ENCODE measurements around the gene FYTTD1. TPM values are rescaled to one million over a fixed set of nuclear protein-coding genes. Genes with fewer than 3 reads are reported as not detected.

Gene FYTTD1
- total and polyA plus RNA-seq, 4 donors = 25.4 to 58.6 (median 40.7) TPM

DNA sequence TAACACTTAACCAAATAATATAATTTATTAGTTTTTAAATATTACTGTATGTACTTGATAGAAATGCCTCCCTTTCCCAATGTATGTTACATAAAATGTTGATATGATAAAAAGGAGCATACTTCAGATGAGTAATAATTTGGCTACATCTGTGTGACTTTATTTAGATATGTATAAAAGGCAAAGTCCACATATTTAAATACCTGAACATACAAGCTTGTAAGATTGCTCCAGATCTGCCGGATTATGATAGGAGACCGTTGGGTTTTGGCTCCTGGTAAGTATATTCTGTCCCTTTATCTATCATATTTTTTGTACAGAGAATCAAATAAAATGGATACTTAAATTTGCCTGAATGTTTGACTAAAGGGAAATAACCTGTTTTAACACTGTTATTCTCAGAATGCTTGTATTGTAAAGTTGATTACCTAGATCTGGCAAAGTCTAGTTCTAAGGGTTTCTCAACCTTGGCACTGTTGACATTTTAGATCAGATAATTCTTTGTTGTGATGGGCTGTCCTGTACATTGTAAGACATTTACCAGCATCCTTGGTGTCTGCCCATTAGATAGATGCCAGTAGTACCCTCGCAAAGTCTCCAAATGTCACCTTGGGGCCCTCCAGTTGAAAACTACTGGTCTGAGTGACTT, 79.8 kb downstream of the FYTTD1 start:
- no peaks in the 10 kb centered on the region for H3K27me3 ChIP-seq (ENCODE audit: control insufficient read depth in 1 of 2, insufficient read depth in 2 of 2, low read length in 1 of 2)
- intact Hi-C loops (cut with DNase I) = no loop called here
- no peaks in the 10 kb centered on the region for H3K9me3 ChIP-seq (ENCODE audit: control insufficient read depth, low read length)
- peaks cover 0 to 7% of the 10 kb centered on the region in 2 donors for H3K36me3 ChIP-seq (ENCODE audit: control insufficient read depth in 1 of 2, insufficient read depth in 2 of 2, low read length in 1 of 2)
- DNase-seq (no peak), ATAC-seq (ENCODE audit: low FRiP score) (no peak)
- WGBS, 2 donors = 94% methylated on average over 3 of the region's 3 CpGs
- H3K27ac ChIP-seq (ENCODE audit: low read depth in 1 of 2, low read length in 2 of 2) = no peak overlapping the region
- no peak overlapping the region for H3K4me3 ChIP-seq (ENCODE audit: low read length in 2 of 2)
- H3K4me1 ChIP-seq (ENCODE audit: control insufficient read depth in 1 of 2, insufficient read depth in 2 of 2, low read length in 2 of 2) = no peaks in the 10 kb centered on the region

DNA sequence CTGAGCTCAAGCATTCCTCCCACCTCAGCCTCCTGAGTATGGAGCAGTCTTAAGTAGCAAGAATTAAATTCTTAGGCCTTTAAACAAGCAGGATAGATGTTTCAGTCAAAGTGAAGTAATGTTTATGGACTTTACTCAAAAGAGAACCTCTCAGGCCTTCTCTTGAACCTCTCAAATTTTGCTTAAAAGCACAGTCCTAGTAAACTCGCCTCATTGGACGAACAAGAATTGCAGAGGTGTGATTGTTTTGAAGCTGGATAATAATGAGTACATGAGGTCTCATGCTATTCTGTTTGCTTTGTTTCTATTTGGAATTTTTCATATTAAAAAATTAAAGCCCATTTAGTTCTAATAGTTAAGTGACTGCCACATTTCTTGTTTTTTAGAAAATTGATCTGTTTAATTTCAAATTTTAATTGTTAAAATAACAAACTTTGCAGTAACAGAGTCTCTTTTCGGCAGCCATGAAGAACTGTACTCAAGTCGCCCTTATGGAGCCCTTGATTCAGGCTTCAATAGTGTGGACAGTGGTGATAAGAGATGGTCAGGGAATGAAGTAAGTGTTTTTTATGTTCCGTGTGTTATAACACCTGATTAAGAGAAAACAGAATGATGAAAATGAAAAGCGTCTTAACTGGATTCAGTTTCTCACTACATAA, 80.8 kb downstream of the FYTTD1 start:
- no peak overlapping the region for H3K27ac ChIP-seq (ENCODE audit: low read depth in 1 of 2, low read length in 2 of 2)
- 75 to 79% methylated on average over 6 of the region's 6 CpGs for WGBS, 2 donors
- no peaks in the 10 kb centered on the region for H3K27me3 ChIP-seq (ENCODE audit: control insufficient read depth in 1 of 2, insufficient read depth in 2 of 2, low read length in 1 of 2)
- no peak overlapping the region for H3K4me3 ChIP-seq (ENCODE audit: low read length in 2 of 2)
- no peaks in the 10 kb centered on the region for H3K9me3 ChIP-seq (ENCODE audit: control insufficient read depth, low read length)
- intact Hi-C loops (cut with DNase I) = no loop called here
- DNase-seq (no peak), ATAC-seq (ENCODE audit: low FRiP score) (no peak)
- H3K4me1 ChIP-seq (ENCODE audit: control insufficient read depth in 1 of 2, insufficient read depth in 2 of 2, low read length in 2 of 2) = no peaks in the 10 kb centered on the region
- H3K36me3 ChIP-seq (ENCODE audit: control insufficient read depth in 1 of 2, insufficient read depth in 2 of 2, low read length in 1 of 2) = peaks cover 0 to 7% of the 10 kb centered on the region in 2 donors

DNA sequence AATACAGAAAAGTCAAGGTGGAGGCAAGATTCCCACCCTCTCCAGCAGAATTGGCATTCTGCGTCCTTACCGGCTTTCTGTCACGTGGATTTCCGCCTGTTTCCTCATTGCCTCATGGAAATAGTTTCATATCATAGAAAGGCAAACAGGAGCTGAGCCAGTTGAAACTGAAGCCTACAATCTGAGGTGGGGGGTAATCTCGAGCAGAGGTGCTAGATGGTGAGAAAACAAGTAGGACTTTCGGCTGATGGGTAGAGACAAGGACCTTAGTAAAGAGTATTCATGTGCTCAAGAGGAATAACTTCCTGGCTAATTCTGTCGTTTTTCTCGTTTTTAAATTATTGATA, 81.3 kb downstream of the FYTTD1 start:
- no peak overlapping the region for H3K4me3 ChIP-seq (ENCODE audit: low read length in 2 of 2)
- peaks cover 0 to 7% of the 10 kb centered on the region in 2 donors for H3K36me3 ChIP-seq (ENCODE audit: control insufficient read depth in 1 of 2, insufficient read depth in 2 of 2, low read length in 1 of 2)
- intact Hi-C loops (cut with DNase I) = no loop called here
- H3K9me3 ChIP-seq (ENCODE audit: control insufficient read depth, low read length) = no peaks in the 10 kb centered on the region
- H3K4me1 ChIP-seq (ENCODE audit: control insufficient read depth in 1 of 2, insufficient read depth in 2 of 2, low read length in 2 of 2) = no peaks in the 10 kb centered on the region
- no peaks in the 10 kb centered on the region for H3K27me3 ChIP-seq (ENCODE audit: control insufficient read depth in 1 of 2, insufficient read depth in 2 of 2, low read length in 1 of 2)
- DNase-seq (no peak), ATAC-seq (ENCODE audit: low FRiP score) (no peak)
- no peak overlapping the region for H3K27ac ChIP-seq (ENCODE audit: low read depth in 1 of 2, low read length in 2 of 2)
- 87 to 92% methylated on average over 8 of the region's 8 CpGs for WGBS, 2 donors

DNA sequence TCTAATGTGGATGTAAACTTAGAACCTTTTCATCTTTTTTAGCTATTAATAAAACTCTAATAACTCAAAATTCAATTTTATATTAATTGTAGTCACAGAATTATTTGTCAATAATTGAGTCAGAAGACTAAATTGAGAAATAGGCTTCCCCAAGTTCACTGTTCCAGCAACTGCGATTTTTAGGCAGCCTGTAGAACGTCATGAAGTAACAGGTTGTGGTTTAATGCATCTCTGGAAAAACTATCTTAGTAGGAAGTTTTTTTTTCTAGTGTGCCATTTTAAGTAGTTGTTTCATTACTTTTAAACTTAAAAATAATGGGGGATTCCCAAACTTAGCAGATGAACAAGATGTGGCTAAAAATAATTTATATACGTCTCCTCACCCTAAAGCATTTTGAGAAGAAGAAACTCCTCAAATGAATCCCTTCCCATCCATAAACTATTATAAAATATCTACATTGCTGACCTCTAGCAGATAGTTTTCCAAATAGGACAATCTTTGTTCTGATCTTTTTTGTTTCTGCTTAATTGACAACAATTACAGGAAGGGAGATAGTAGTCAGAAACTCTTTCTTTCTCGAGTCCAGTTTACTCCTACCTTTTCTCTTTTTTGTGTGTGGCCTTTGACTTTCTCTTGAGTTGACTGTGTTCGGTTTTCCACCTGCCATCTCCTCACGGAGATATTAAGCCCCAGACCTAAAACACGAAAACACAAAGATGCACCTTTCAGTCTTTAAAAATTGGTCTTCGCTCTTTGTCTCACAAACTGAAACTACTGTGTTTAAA, 84.4 kb downstream of the FYTTD1 start:
- ATAC-seq (ENCODE audit: low FRiP score) (no peak), DNase-seq (no peak)
- intact Hi-C loops (cut with DNase I) = no loop called here
- Histone ChIP-seq H3K4me1 (ENCODE audit: control insufficient read depth in 1 of 2, insufficient read depth in 2 of 2, low read length in 2 of 2) (peaks cover 0 to 2% of the 10 kb centered on the region in 2 donors), H3K27ac (ENCODE audit: low read depth in 1 of 2, low read length in 2 of 2) (no peak overlapping the region), H3K36me3 (ENCODE audit: control insufficient read depth in 1 of 2, insufficient read depth in 2 of 2, low read length in 1 of 2) (peaks cover 0 to 3% of the 10 kb centered on the region in 2 donors), H3K9me3 (ENCODE audit: control insufficient read depth, low read length) (no peaks in the 10 kb centered on the region), H3K4me3 (ENCODE audit: low read length in 2 of 2) (no peak overlapping the region), H3K27me3 (ENCODE audit: control insufficient read depth in 1 of 2, insufficient read depth in 2 of 2, low read length in 1 of 2) (no peaks in the 10 kb centered on the region)
- WGBS, 2 donors = 93 to 94% methylated on average over 8 of the region's 8 CpGs

DNA sequence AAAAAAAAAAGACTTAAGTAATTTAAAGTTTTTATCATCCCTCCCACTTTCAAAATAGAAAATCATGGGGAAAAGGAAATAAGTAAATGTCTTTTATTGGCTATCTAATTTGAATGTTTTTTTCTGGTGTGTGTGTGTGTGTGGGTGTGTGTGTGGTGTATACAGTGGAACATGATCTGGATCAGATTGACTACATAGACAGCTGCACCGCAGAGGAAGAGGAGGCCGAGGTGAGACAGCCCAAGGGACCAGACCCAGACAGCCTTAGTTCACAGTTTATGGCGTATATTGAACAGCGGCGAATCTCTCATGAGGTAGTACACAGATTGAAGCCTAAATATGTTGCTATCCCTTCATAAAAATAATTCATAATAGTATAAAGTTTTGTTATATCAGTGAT, 85.8 kb downstream of the FYTTD1 start:
- Histone ChIP-seq H3K4me3 (ENCODE audit: low read length in 2 of 2) (no peak overlapping the region), H3K27me3 (ENCODE audit: control insufficient read depth in 1 of 2, insufficient read depth in 2 of 2, low read length in 1 of 2) (no peaks in the 10 kb centered on the region), H3K36me3 (ENCODE audit: control insufficient read depth in 1 of 2, insufficient read depth in 2 of 2, low read length in 1 of 2) (peaks cover 0 to 3% of the 10 kb centered on the region in 2 donors), H3K27ac (ENCODE audit: low read depth in 1 of 2, low read length in 2 of 2) (no peak overlapping the region), H3K9me3 (ENCODE audit: control insufficient read depth, low read length) (no peaks in the 10 kb centered on the region), H3K4me1 (ENCODE audit: control insufficient read depth in 1 of 2, insufficient read depth in 2 of 2, low read length in 2 of 2) (peaks cover 0 to 2% of the 10 kb centered on the region in 2 donors)
- intact Hi-C loops (cut with DNase I) = no loop called here
- WGBS, 2 donors = 94% methylated on average over 5 of the region's 5 CpGs
- no peak for DNase-seq
- ATAC-seq (ENCODE audit: low FRiP score) = no peak

DNA sequence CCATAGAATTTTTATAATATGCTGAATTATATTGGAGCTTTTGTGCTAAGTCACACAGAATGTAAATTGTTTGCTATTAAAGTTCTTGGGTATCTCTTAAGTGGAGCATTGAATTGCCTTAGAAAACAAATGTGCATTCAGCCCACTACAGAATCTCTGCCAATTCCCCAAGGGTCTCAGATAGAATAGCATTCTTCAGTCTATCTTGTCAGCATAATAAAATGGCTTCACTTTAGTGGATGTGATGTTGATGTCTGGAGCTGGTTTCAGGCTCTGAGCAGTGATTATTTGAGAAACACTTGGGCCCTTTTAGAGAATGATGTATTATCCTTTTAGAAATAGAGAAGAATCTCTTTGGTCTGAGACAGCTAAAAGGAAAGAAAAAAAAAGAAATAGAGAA, 86.6 kb downstream of the FYTTD1 start:
- no peak for ATAC-seq (ENCODE audit: low FRiP score)
- H3K27me3 ChIP-seq (ENCODE audit: control insufficient read depth in 1 of 2, insufficient read depth in 2 of 2, low read length in 1 of 2) = no peaks in the 10 kb centered on the region
- H3K27ac ChIP-seq (ENCODE audit: low read depth in 1 of 2, low read length in 2 of 2) = no peak overlapping the region
- no peaks in the 10 kb centered on the region for H3K9me3 ChIP-seq (ENCODE audit: control insufficient read depth, low read length)
- H3K4me1 ChIP-seq (ENCODE audit: control insufficient read depth in 1 of 2, insufficient read depth in 2 of 2, low read length in 2 of 2) = peaks cover 0 to 2% of the 10 kb centered on the region in 2 donors
- DNase-seq = no peak
- H3K36me3 ChIP-seq (ENCODE audit: control insufficient read depth in 1 of 2, insufficient read depth in 2 of 2, low read length in 1 of 2) = peaks cover 0 to 4% of the 10 kb centered on the region in 2 donors
- intact Hi-C loops (cut with DNase I) = no loop called here
- no peak overlapping the region for H3K4me3 ChIP-seq (ENCODE audit: low read length in 2 of 2)

Other genes starting within 250 kb of the FYTTD1 start
- 1 to 10 TPM; 3.5 to 5.6 TPM for gene BDH1, start 193.9 kb upstream of the FYTTD1 start, total RNA-seq
- gene BDH1, start 193.9 kb upstream of the FYTTD1 start, polyA plus RNA-seq = 10 to 100 TPM in 1 of 2 donors, 1 to 10 TPM in 1; 7.6 to 17.8 TPM
- 10 to 100 TPM; 38.2 to 41.1 TPM for gene RUBCN, start 13.0 kb upstream of the FYTTD1 start, total RNA-seq
- gene RUBCN, start 13.0 kb upstream of the FYTTD1 start, polyA plus RNA-seq = 10 to 100 TPM in 1 of 2 donors, 1 to 10 TPM in 1; 6.9 to 14.3 TPM
- gene LRCH3, start 41.4 kb downstream of the FYTTD1 start, total RNA-seq = 100 to 1,000 TPM in 1 of 2 donors, 10 to 100 TPM in 1; 76.1 to 104 TPM
- gene LRCH3, start 41.4 kb downstream of the FYTTD1 start, polyA plus RNA-seq = 10 to 100 TPM; 15.4 to 18.2 TPM
- 100 to 1,000 TPM; 637 to 745 TPM for gene RPL35A, start 200.3 kb downstream of the FYTTD1 start, total RNA-seq
- 1,000 to 10,000 TPM; 1,749 to 3,399 TPM for gene RPL35A, start 200.3 kb downstream of the FYTTD1 start, polyA plus RNA-seq
- 1 to 10 TPM; 5.1 to 6.4 TPM for gene LMLN, start 210.3 kb downstream of the FYTTD1 start, total RNA-seq
- 1 to 10 TPM in 1 of 2 donors, under 1 TPM in 1; 0.13 to 2.3 TPM for gene LMLN, start 210.3 kb downstream of the FYTTD1 start, polyA plus RNA-seq